DOHH2 (cell line): ENCODE results near the gene KRT12.

ENCODE experiments used
- CTCF ChIP-seq: fragments of 200-600 bp; sonication (generic); IDR thresholded peaks from one replicate; pipeline ENCODE4 v1.5.1; 2014; ENCODE audit warnings: antibody characterized with exemption, mild to moderate bottlenecking, low read depth, low read length; ENCODE audit not compliant: poor library complexity, severe bottlenecking
- EZH2phosphoT487 ChIP-seq: fragments of 200-600 bp; sonication (generic); IDR thresholded peaks from 2 replicates; pipeline ENCODE4 v1.6.1; 2017; ENCODE audit warnings: borderline replicate concordance, mild to moderate bottlenecking, antibody characterized with exemption, low read length, moderate library complexity, mixed read lengths

GRCh38 chr17:40821536-40821935 is 45.5 kb downstream of the KRT12 start:
- TF ChIP-seq EZH2phosphoT487 = no peak
- TF ChIP-seq CTCF = no peak
